Stimulated activated CD8-positive, alpha-beta memory T cell treated with anti-CD3 and anti-CD28 coated beads, Interleukin-15, amount 100 ng/mL, for 48 hours (primary cell): ENCODE measurements around the gene NQO1.
"Not testable (repeated sequence)": the region's sequence is repeated elsewhere in the genome, so short reads cannot be mapped to it uniquely, and the experiment has no call there.

ENCODE experiments used
- DNase-seq, 2 donors: peaks; one replicate each; pipeline ENCODE4 v3.0.0-alpha.2; 2020; ENCODE audit warnings: low read depth in 2 of 2

The NQO1 gene

GRCh38 chr16:69726313-69727060 is at the start of gene NQO1:
Gene NQO1, minus strand, starts transcription at chr16:69726560. Its CDS starts 121 bp downstream, at chr16:69726439.
- peak; percentile 89 to 90 for DNase-seq

- DNase-seq = no peak
Observed at GRCh38 chr16:69775563-69775962, 49.2 kb upstream of the NQO1 start.

GRCh38 chr16:69773260-69773947 is 47.0 kb upstream of the NQO1 start:
- no peak for DNase-seq

- DNase-seq = no peak
Observed at GRCh38 chr16:69771651-69771967, 45.2 kb upstream of the NQO1 start.

- no peak for DNase-seq
Observed at GRCh38 chr16:69769404-69769803, 43.0 kb upstream of the NQO1 start.

- DNase-seq = no peak
Observed at GRCh38 chr16:69768666-69769065, 42.3 kb upstream of the NQO1 start.

- DNase-seq = no peak
Observed at GRCh38 chr16:69767459-69768229, 41.3 kb upstream of the NQO1 start.

- DNase-seq = no peak
Observed at GRCh38 chr16:69763599-69763942, 37.2 kb upstream of the NQO1 start.

GRCh38 chr16:69762814-69763598 is 36.6 kb upstream of the NQO1 start:
- no peak for DNase-seq

- peak; percentile 68 to 72 for DNase-seq
Observed at GRCh38 chr16:69761983-69762813, 35.8 kb upstream of the NQO1 start, which contains the start of gene WWP2. Gene WWP2, plus strand, starts transcription at chr16:69762332. Its CDS starts 24,679 bp downstream, at chr16:69787011.

- not testable (repeated sequence) for DNase-seq
Observed at GRCh38 chr16:69757375-69757774, 31.0 kb upstream of the NQO1 start.

GRCh38 chr16:69756705-69757104 is 30.3 kb upstream of the NQO1 start:
- no peak for DNase-seq

GRCh38 chr16:69754469-69755310 is 28.3 kb upstream of the NQO1 start, which contains the start of gene NOB1:
Gene NOB1, minus strand, starts transcription at chr16:69754926. Its CDS starts 16 bp downstream, at chr16:69754910.
- peak; percentile 95 to 98 for DNase-seq

GRCh38 chr16:69754143-69754468 is 27.7 kb upstream of the NQO1 start:
- DNase-seq = no peak

- no peak for DNase-seq
Observed at GRCh38 chr16:69748694-69749345, 22.5 kb upstream of the NQO1 start.

- no peak for DNase-seq
Observed at GRCh38 chr16:69747115-69747514, 20.8 kb upstream of the NQO1 start.

GRCh38 chr16:69745959-69746358 is 19.6 kb upstream of the NQO1 start:
- no peak for DNase-seq

GRCh38 chr16:69745232-69745612 is 18.9 kb upstream of the NQO1 start:
- no peak for DNase-seq

- no peak for DNase-seq
Observed at GRCh38 chr16:69744363-69745231, 18.2 kb upstream of the NQO1 start.
